Measurements from ENCODE around the gene EIF3K.
A peak's percentile ranks its signal among the peaks of the same experiment; 100 is the strongest.

Gene EIF3K

GRCh38 chr19:38665950-38666662, 47.1 kb downstream of the EIF3K start:
- no peak for DNase-seq (ENCODE audit: low read depth in 2 of 2, low spot score in 1 of 2)

GRCh38 chr19:38666663-38667511, 47.9 kb downstream of the EIF3K start:
- DNase-seq (ENCODE audit: low read depth in 2 of 2, low spot score in 1 of 2), result no peak

- DNase-seq (ENCODE audit: low read depth in 2 of 2, low spot score in 1 of 2), result no peak
Observed at GRCh38 chr19:38667661-38668171, 48.7 kb downstream of the EIF3K start.

GRCh38 chr19:38669552-38669951, 50.6 kb downstream of the EIF3K start:
- DNase-seq (ENCODE audit: low read depth in 2 of 2, low spot score in 1 of 2), result no peak

- DNase-seq (ENCODE audit: low read depth in 2 of 2, low spot score in 1 of 2), result no peak
Observed at GRCh38 chr19:38670921-38671398, 52.0 kb downstream of the EIF3K start.

GRCh38 chr19:38671654-38672053, 52.7 kb downstream of the EIF3K start:
- DNase-seq (ENCODE audit: low read depth in 2 of 2, low spot score in 1 of 2), result no peak

- DNase-seq (ENCODE audit: low read depth in 2 of 2, low spot score in 1 of 2), result no peak
Observed at GRCh38 chr19:38673030-38673429, 54.0 kb downstream of the EIF3K start.

GRCh38 chr19:38674388-38675171, 55.6 kb downstream of the EIF3K start:
- DNase-seq (ENCODE audit: low read depth in 2 of 2, low spot score in 1 of 2), result no peak

- no peak for DNase-seq (ENCODE audit: low read depth in 2 of 2, low spot score in 1 of 2)
Observed at GRCh38 chr19:38675611-38676010, 56.6 kb downstream of the EIF3K start.

GRCh38 chr19:38676023-38676877, 57.3 kb downstream of the EIF3K start:
- DNase-seq (ENCODE audit: low read depth in 2 of 2, low spot score in 1 of 2), result no peak

- no peak for DNase-seq (ENCODE audit: low read depth in 2 of 2, low spot score in 1 of 2)
Observed at GRCh38 chr19:38676878-38677646, 58.1 kb downstream of the EIF3K start.

- DNase-seq (ENCODE audit: low read depth in 2 of 2, low spot score in 1 of 2), result no peak
Observed at GRCh38 chr19:38678217-38678890, 59.4 kb downstream of the EIF3K start.

GRCh38 chr19:38678891-38679494, 60.0 kb downstream of the EIF3K start:
- no peak for DNase-seq (ENCODE audit: low read depth in 2 of 2, low spot score in 1 of 2)

- no peak for DNase-seq (ENCODE audit: low read depth in 2 of 2, low spot score in 1 of 2)
Observed at GRCh38 chr19:38679839-38680238, 60.9 kb downstream of the EIF3K start.

GRCh38 chr19:38682195-38682867, 63.3 kb downstream of the EIF3K start:
- DNase-seq (ENCODE audit: low read depth in 2 of 2, low spot score in 1 of 2), result no peak

GRCh38 chr19:38682872-38683392, 63.9 kb downstream of the EIF3K start:
- DNase-seq (ENCODE audit: low read depth in 2 of 2, low spot score in 1 of 2), result no peak

GRCh38 chr19:38683393-38684077, 64.5 kb downstream of the EIF3K start:
- peak; percentile 35 to 36 for DNase-seq (ENCODE audit: low read depth in 2 of 2, low spot score in 1 of 2)

Data from stimulated activated CD8-positive, alpha-beta memory T cell treated with anti-CD3 and anti-CD28 coated beads, Interleukin-4, amount 100 ng/mL, for 1 hour (primary cell).